GM18517 (cell line): ENCODE results near the gene CTNNBL1.

ENCODE experiments used
- ATAC-seq: cut with Tn5 transposase; IDR thresholded peaks from one replicate; pipeline ENCODE4 v1.9.1; 2021; ENCODE audit warnings: mild to moderate bottlenecking, moderate library complexity; ENCODE audit not compliant: unreplicated experiment

CTNNBL1 gene

GRCh38 chr20:37737826-37738420 lies 44.1 kb downstream of the CTNNBL1 start:
- ATAC-seq = no peak

GRCh38 chr20:37741055-37741454 lies 47.2 kb downstream of the CTNNBL1 start:
- no peak for ATAC-seq

GRCh38 chr20:37741570-37741969 lies 47.7 kb downstream of the CTNNBL1 start:
- ATAC-seq = no peak

- ATAC-seq = no peak
Observed at GRCh38 chr20:37742131-37742530, 48.3 kb downstream of the CTNNBL1 start.

DNA sequence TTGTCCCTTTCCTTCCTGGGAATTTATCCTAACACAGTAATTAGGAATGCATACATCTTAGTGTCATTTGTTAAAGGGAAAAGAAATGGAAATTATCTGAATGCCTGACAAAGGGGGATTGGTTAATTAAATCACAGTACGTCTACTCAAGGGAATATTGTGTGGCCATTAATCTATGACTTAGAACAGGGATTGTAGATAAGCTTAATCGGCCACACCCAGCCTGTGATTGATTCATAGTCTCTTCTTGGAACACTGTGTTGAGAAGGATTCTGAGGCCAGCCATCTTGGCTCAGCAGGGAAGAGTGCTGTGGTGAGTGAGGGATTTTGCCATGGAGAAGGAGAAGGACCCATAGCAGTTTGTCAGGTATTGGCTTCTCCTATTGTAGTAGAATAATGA lies 50.5 kb downstream of the CTNNBL1 start:
- ATAC-seq = no peak

GRCh38 chr20:37745553-37745952 lies 51.7 kb downstream of the CTNNBL1 start:
- no peak for ATAC-seq

DNA sequence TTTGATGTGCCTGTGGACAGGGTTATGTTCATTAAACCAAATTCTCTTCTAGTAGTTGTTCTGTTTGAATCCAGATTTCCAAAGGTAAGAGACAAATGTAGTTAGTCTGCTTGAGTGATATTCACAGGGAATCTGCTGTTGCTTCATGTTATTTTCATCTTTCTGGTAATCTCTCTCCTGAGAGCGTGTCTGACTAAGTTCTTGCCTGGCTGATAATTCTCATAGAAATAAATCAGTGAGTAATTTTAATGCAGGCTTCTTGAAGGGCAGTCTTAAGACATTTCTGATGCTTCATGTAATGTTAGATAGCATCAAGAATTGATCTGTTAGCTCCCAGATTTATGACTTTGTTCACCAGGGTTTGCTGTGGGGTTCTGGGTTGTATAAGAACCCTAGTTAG lies 54.2 kb downstream of the CTNNBL1 start:
- no peak for ATAC-seq

- ATAC-seq = no peak
Observed at GRCh38 chr20:37749218-37749617, 55.4 kb downstream of the CTNNBL1 start.

GRCh38 chr20:37749620-37750403 lies 56.0 kb downstream of the CTNNBL1 start:
- no peak for ATAC-seq

- ATAC-seq = no peak
Observed at GRCh38 chr20:37755665-37756064, 61.8 kb downstream of the CTNNBL1 start.

DNA sequence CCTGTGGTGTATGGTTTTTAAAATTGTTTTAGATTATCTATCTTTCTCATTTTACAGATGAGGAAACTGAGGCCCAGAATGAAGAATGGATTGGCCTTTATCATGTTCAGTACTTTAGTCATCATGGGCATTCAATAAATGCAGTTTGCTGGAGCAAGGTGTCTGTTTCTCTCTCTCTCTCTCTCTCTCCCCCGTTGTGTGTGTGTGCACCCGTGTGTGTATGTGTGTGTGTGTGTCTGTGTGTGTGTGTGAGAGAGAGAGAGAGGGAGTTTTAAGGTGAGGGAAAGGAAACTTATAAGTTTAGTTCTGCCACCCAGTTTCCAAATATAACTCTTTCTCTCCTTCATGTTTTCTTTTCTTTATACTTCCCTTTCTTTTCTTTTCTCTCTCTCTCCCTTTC lies 62.4 kb downstream of the CTNNBL1 start:
- no peak for ATAC-seq

DNA sequence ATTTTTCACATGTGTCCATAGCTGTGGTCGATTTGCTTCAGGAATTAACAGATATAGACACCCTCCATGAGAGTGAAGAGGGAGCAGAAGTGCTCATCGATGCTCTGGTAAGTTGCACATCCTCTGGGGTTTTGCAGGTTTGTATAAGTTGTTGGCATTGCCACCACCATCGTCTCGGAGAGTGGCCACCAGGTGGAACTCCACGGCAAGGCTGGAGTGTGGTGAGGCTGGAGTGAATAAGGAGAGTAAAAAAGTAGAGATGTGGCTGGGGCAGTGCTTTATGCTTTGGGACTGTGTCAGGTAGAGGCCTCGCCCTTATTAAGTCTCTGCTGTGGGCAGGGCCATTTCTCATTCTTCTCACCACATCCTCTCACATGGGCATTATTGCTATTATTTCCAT lies 63.7 kb downstream of the CTNNBL1 start:
- ATAC-seq = no peak

GRCh38 chr20:37758332-37758731 lies 64.5 kb downstream of the CTNNBL1 start:
- no peak for ATAC-seq

GRCh38 chr20:37759052-37759553 lies 65.3 kb downstream of the CTNNBL1 start:
- no peak for ATAC-seq

- ATAC-seq = no peak
Observed at GRCh38 chr20:37759761-37760209, 66.0 kb downstream of the CTNNBL1 start.

DNA sequence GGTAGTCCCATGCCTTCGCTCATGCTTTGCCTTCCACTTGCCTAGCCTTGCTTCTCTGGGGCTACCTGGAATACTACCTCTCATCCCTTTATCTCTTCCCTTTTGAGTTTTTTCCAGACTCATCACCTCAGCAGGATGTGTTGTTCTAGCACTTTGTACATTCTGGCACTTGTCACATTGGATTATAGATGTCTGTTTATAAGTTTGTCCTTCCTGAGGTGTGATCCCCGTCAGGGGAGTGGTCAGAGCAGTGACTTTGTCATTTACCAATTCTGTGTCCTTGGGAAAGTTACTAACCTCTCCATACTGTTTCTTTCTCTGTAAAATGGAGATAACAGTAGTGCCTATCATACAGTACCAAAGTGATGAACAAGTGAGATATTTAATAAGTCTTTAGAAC lies 66.5 kb downstream of the CTNNBL1 start:
- no peak for ATAC-seq

- ATAC-seq = no peak
Observed at GRCh38 chr20:37762716-37763485, 69.1 kb downstream of the CTNNBL1 start.

- ATAC-seq = no peak
Observed at GRCh38 chr20:37764333-37764935, 70.6 kb downstream of the CTNNBL1 start.

GRCh38 chr20:37770908-37771307 lies 77.1 kb downstream of the CTNNBL1 start:
- ATAC-seq = no peak

DNA sequence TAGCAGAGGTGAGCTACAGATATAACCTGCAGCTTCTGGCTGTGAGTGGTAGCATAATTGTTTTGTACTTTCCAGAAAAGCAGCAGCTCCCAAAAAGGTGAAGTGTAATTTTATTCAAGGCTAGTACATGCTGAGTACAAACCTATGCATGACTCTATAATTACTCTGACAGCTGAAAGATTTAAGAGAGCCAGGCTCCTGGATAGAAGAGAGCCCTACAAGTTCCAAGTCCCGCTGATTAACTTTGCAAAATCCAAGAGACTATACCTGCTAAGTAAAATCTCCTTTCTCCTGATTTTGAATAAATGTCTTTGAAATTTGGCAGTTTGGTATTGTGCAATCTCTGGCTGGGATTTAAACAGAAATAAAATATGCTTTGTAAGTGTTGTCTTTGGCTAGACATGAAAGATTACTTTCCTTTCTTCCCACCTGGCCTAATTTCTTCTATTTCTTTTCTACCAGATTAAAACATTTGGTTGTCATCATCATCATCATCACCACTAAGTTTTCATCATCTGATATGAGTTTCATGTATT lies 79.5 kb downstream of the CTNNBL1 start:
- ATAC-seq = no peak

GRCh38 chr20:37774156-37774555 lies 80.3 kb downstream of the CTNNBL1 start:
- no peak for ATAC-seq
